SK-N-SH treated with all-trans-retinoic acid at 6 μM for 48 hours (cell line): ENCODE data around the gene GLMP.
A peak's percentile ranks its signal among the peaks of the same experiment; 100 is the strongest.

ENCODE experiments used
- ATAC-seq: fragments of 200-7000 bp; cut with Tn5 transposase; 3 replicates; pipeline ENCODE4 v1.9.1; 2020; ENCODE audit warnings: mild to moderate bottlenecking, moderate library complexity
- ARNTL ChIP-seq: fragments of 450-650 bp; formaldehyde crosslinking; IDR thresholded peaks from 2 replicates; pipeline ENCODE4 v1.5.0; 2020; ENCODE audit warnings: low read depth, mild to moderate bottlenecking, moderate library complexity, borderline replicate concordance
- BACH2 ChIP-seq: fragments of 250-450 bp; sonication (Bioruptor Pico); IDR thresholded peaks from 2 replicates; pipeline ENCODE4 v1.9.0; 2021; ENCODE audit warnings: mild to moderate bottlenecking, borderline replicate concordance
- CSDC2 ChIP-seq: fragments of 250-450 bp; sonication (Bioruptor Pico); IDR thresholded peaks from 2 replicates; pipeline ENCODE4 v1.5.0; 2020; ENCODE audit warnings: mild to moderate bottlenecking, moderate library complexity
- ESRRG ChIP-seq: fragments of 250-450 bp; sonication (Bioruptor Pico); IDR thresholded peaks from 2 replicates; pipeline ENCODE4 v1.6.1; 2021; ENCODE audit warnings: mild to moderate bottlenecking
- OSR1 ChIP-seq: fragments of 250-450 bp; sonication (Bioruptor Pico); IDR thresholded peaks from 2 replicates; pipeline ENCODE4 v1.8.0; 2022; ENCODE audit warnings: moderate library complexity, mild to moderate bottlenecking, inconsistent platforms
- PPARA ChIP-seq: fragments of 250-450 bp; sonication (Bioruptor Pico); IDR thresholded peaks from 2 replicates; pipeline ENCODE4 v1.5.0; 2020; ENCODE audit warnings: mild to moderate bottlenecking, borderline replicate concordance
- RARB ChIP-seq: fragments of 250-450 bp; sonication (Bioruptor Pico); IDR thresholded peaks from 2 replicates; pipeline ENCODE4 v1.8.0; 2021; ENCODE audit warnings: mild to moderate bottlenecking, moderate library complexity
- SNAI2 ChIP-seq: fragments of 250-450 bp; sonication (Bioruptor Pico); IDR thresholded peaks from 2 replicates; pipeline ENCODE4 v1.5.0; 2020; ENCODE audit warnings: mild to moderate bottlenecking, moderate library complexity
- TCF4 ChIP-seq: fragments of 250-450 bp; sonication (Bioruptor Pico); IDR thresholded peaks from 2 replicates; pipeline ENCODE4 v1.8.0; 2021; ENCODE audit warnings: mild to moderate bottlenecking, moderate library complexity, borderline replicate concordance
- TOX ChIP-seq: fragments of 250-450 bp; sonication (Bioruptor Pico); IDR thresholded peaks from 2 replicates; pipeline ENCODE4 v1.8.0; 2021; ENCODE audit warnings: mild to moderate bottlenecking, moderate library complexity, borderline replicate concordance
- ZC3H10 ChIP-seq: fragments of 250-450 bp; sonication (Bioruptor Pico); IDR thresholded peaks from 2 replicates; pipeline ENCODE4 v1.5.1; 2021; ENCODE audit warnings: mild to moderate bottlenecking, moderate library complexity
- ZFP3 ChIP-seq: fragments of 250-450 bp; sonication (Bioruptor Pico); IDR thresholded peaks from 2 replicates; pipeline ENCODE4 v1.5.0; 2020; ENCODE audit warnings: mild to moderate bottlenecking, moderate library complexity
- ZNF565 ChIP-seq: fragments of 450-650 bp; formaldehyde crosslinking; conservative IDR thresholded peaks from 2 replicates; pipeline ENCODE4 v1.5.0; 2020; ENCODE audit warnings: low read depth, mild to moderate bottlenecking, moderate library complexity
- ZNF70 ChIP-seq: fragments of 450-650 bp; formaldehyde crosslinking; IDR thresholded peaks from 2 replicates; pipeline ENCODE4 v1.5.0; 2020; ENCODE audit warnings: mild to moderate bottlenecking, moderate library complexity
- ZNF8 ChIP-seq: fragments of 450-650 bp; formaldehyde crosslinking; IDR thresholded peaks from 2 replicates; pipeline ENCODE4 v1.5.0; 2020; ENCODE audit warnings: mild to moderate bottlenecking, moderate library complexity
- TF ChIP-seq, protein P1 (sequence below): fragments of 250-450 bp; sonication (Bioruptor Pico); IDR thresholded peaks from 2 replicates; pipeline ENCODE4 v1.5.1; 2020; ENCODE audit warnings: low read depth, mild to moderate bottlenecking, moderate library complexity
- TF ChIP-seq, protein P2 (sequence below): fragments of 250-450 bp; sonication (Bioruptor Pico); IDR thresholded peaks from 2 replicates; pipeline ENCODE4 v1.5.1; 2021; ENCODE audit warnings: mild to moderate bottlenecking, moderate library complexity
- TF ChIP-seq, protein P3 (sequence below): fragments of 250-450 bp; sonication (Bioruptor Pico); IDR thresholded peaks from 2 replicates; pipeline ENCODE4 v1.8.0; 2020; ENCODE audit warnings: mild to moderate bottlenecking, moderate library complexity, borderline replicate concordance
- TF ChIP-seq, protein P4 (sequence below): fragments of 250-450 bp; sonication (Bioruptor Pico); IDR thresholded peaks from 2 replicates; pipeline ENCODE4 v1.5.0; 2020; ENCODE audit warnings: mild to moderate bottlenecking, moderate library complexity
- TF ChIP-seq, protein P5 (sequence below): fragments of 250-450 bp; sonication (Bioruptor Pico); IDR thresholded peaks from 2 replicates; pipeline ENCODE4 v1.8.0; 2021; ENCODE audit warnings: low read depth, mild to moderate bottlenecking, moderate library complexity, borderline replicate concordance

Gene GLMP

DNA sequence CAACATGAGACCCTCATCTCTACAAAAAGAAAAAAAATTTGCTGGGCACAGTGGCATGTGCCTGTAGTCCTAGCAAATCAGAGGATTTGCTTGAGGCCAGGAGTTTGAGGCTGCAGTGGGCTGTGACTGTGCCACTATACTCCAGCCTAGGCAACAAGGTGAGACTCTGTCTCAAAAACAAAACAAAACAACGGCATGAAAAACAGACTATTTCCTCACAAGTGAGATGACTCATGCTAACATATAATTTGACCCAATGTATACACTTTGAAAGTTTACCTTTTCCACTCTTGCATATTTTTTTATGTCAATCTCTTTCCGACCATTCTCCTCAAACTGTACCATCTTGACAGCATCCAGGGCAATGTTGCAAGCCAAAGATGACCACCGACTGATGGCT is 25.1 kb upstream of the GLMP start:
- TF ChIP-seq CSDC2 (CRISPR knock-in tag) (no peak), TOX (CRISPR knock-in tag) (no peak), RARB (CRISPR knock-in tag) (no peak), ZNF8 (CRISPR knock-in tag) (no peak), OSR1 (CRISPR knock-in tag) (no peak)
- TF ChIP-seq, protein P1, sequence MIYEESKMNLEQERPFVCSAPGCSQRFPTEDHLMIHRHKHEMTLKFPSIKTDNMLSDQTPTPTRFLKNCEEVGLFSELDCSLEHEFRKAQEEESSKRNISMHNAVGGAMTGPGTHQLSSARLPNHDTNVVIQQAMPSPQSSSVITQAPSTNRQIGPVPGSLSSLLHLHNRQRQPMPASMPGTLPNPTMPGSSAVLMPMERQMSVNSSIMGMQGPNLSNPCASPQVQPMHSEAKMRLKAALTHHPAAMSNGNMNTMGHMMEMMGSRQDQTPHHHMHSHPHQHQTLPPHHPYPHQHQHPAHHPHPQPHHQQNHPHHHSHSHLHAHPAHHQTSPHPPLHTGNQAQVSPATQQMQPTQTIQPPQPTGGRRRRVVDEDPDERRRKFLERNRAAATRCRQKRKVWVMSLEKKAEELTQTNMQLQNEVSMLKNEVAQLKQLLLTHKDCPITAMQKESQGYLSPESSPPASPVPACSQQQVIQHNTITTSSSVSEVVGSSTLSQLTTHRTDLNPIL = no peak
- TF ChIP-seq, protein P2, sequence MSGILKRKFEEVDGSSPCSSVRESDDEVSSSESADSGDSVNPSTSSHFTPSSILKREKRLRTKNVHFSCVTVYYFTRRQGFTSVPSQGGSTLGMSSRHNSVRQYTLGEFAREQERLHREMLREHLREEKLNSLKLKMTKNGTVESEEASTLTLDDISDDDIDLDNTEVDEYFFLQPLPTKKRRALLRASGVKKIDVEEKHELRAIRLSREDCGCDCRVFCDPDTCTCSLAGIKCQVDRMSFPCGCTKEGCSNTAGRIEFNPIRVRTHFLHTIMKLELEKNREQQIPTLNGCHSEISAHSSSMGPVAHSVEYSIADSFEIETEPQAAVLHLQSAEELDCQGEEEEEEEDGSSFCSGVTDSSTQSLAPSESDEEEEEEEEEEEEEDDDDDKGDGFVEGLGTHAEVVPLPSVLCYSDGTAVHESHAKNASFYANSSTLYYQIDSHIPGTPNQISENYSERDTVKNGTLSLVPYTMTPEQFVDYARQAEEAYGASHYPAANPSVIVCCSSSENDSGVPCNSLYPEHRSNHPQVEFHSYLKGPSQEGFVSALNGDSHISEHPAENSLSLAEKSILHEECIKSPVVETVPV (CRISPR knock-in tag) = no peak
- TF ChIP-seq, protein P3, sequence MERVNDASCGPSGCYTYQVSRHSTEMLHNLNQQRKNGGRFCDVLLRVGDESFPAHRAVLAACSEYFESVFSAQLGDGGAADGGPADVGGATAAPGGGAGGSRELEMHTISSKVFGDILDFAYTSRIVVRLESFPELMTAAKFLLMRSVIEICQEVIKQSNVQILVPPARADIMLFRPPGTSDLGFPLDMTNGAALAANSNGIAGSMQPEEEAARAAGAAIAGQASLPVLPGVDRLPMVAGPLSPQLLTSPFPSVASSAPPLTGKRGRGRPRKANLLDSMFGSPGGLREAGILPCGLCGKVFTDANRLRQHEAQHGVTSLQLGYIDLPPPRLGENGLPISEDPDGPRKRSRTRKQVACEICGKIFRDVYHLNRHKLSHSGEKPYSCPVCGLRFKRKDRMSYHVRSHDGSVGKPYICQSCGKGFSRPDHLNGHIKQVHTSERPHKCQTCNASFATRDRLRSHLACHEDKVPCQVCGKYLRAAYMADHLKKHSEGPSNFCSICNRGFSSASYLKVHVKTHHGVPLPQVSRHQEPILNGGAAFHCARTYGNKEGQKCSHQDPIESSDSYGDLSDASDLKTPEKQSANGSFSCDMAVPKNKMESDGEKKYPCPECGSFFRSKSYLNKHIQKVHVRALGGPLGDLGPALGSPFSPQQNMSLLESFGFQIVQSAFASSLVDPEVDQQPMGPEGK (CRISPR knock-in tag) = no peak

DNA sequence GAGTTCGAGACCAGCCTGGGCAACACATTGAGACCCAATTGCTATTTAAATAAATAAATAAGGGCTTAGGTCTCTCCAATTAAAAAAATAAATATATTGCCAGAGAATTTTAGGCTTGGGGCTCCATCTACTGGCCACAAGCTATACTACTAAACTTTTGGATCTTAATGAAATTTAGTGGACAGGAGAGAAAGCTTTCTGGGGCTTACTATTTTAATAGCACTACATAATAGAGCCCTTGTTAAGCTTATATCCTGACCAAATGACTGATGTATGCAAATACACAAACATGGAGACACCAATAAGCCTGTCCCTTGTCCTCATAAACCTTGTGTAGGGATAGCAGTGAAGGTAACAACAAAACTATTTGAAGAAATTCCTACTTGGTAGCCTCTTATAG is 24.2 kb upstream of the GLMP start:
- no peak for TF ChIP-seq ZFP3
- TF ChIP-seq ZNF70 (CRISPR knock-in tag) = no peak
- TF ChIP-seq BACH2 (CRISPR knock-in tag) = no peak
- no peak for TF ChIP-seq ZC3H10 (CRISPR knock-in tag)
- no peak for TF ChIP-seq OSR1 (CRISPR knock-in tag)
- TF ChIP-seq ESRRG (CRISPR knock-in tag) = no peak
- no peak for TF ChIP-seq ZNF565 (CRISPR knock-in tag)
- TF ChIP-seq ZNF8 (CRISPR knock-in tag) = no peak
- TF ChIP-seq, protein P4, sequence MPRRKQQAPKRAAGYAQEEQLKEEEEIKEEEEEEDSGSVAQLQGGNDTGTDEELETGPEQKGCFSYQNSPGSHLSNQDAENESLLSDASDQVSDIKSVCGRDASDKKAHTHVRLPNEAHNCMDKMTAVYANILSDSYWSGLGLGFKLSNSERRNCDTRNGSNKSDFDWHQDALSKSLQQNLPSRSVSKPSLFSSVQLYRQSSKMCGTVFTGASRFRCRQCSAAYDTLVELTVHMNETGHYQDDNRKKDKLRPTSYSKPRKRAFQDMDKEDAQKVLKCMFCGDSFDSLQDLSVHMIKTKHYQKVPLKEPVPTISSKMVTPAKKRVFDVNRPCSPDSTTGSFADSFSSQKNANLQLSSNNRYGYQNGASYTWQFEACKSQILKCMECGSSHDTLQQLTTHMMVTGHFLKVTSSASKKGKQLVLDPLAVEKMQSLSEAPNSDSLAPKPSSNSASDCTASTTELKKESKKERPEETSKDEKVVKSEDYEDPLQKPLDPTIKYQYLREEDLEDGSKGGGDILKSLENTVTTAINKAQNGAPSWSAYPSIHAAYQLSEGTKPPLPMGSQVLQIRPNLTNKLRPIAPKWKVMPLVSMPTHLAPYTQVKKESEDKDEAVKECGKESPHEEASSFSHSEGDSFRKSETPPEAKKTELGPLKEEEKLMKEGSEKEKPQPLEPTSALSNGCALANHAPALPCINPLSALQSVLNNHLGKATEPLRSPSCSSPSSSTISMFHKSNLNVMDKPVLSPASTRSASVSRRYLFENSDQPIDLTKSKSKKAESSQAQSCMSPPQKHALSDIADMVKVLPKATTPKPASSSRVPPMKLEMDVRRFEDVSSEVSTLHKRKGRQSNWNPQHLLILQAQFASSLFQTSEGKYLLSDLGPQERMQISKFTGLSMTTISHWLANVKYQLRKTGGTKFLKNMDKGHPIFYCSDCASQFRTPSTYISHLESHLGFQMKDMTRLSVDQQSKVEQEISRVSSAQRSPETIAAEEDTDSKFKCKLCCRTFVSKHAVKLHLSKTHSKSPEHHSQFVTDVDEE (CRISPR knock-in tag) = no peak
- no peak for TF ChIP-seq CSDC2 (CRISPR knock-in tag)
- TF ChIP-seq TCF4 (CRISPR knock-in tag) = no peak
- no peak for TF ChIP-seq PPARA
- TF ChIP-seq, protein P3 (CRISPR knock-in tag) = no peak
- no peak for TF ChIP-seq TOX (CRISPR knock-in tag)
- TF ChIP-seq, protein P5, sequence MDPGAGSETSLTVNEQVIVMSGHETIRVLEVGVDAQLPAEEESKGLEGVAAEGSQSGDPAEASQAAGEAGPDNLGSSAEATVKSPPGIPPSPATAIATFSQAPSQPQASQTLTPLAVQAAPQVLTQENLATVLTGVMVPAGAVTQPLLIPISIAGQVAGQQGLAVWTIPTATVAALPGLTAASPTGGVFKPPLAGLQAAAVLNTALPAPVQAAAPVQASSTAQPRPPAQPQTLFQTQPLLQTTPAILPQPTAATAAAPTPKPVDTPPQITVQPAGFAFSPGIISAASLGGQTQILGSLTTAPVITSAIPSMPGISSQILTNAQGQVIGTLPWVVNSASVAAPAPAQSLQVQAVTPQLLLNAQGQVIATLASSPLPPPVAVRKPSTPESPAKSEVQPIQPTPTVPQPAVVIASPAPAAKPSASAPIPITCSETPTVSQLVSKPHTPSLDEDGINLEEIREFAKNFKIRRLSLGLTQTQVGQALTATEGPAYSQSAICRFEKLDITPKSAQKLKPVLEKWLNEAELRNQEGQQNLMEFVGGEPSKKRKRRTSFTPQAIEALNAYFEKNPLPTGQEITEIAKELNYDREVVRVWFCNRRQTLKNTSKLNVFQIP (CRISPR knock-in tag) = no peak
- ATAC-seq = peak; percentile 56

More for the DNA sequence above, 25.1 kb upstream of the GLMP start:
- no peak for ATAC-seq

DNA sequence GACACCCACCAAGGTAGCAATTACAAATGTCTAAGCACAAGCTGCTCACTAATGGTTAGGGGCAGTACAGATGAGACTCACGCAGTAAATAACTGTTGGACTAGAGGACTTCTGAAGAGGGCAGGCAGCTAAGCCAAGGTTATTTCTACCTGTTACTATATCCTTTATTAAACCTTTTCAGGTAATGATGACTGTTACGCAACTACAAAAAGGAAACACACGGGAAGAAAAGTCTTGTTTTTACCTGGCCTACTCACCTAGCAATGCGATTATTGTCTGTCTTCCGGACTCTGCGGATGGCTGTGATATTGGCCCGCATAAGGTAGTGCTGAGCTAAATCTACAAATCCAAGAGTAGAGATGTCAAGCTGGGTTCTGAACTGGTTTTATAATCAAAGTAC is 21.4 kb upstream of the GLMP start:
- ATAC-seq = no peak
- TF ChIP-seq ZFP3 (no peak), ZNF8 (CRISPR knock-in tag) (no peak), ZNF565 (CRISPR knock-in tag) (no peak), RARB (CRISPR knock-in tag) (no peak), SNAI2 (CRISPR knock-in tag) (no peak), ZNF70 (CRISPR knock-in tag) (no peak), PPARA (no peak), BACH2 (CRISPR knock-in tag) (no peak), CSDC2 (CRISPR knock-in tag) (no peak), ESRRG (CRISPR knock-in tag) (no peak), ZC3H10 (CRISPR knock-in tag) (no peak), TOX (CRISPR knock-in tag) (no peak), ARNTL (no peak)
- TF ChIP-seq, protein P4 (CRISPR knock-in tag) = no peak
- TF ChIP-seq, protein P5 (CRISPR knock-in tag) = no peak
